Medulla oblongata (tissue), 1 donor: Measurements from ENCODE around the gene NRIP1.

ENCODE experiments used
- DNase-seq: peaks from one replicate; pipeline ENCODE4 v3.0.0-alpha.2; 2015; ENCODE audit errors: extremely low spot score

NRIP1 gene

GRCh38 chr21:15006594-15007230, 58.1 kb downstream of the NRIP1 start:
- no peak for DNase-seq

- DNase-seq, result peak; percentile 39
These were observed 59.4 kb downstream of the NRIP1 start for GRCh38 chr21:15005391-15005790.

- DNase-seq, result no peak
These were observed 60.0 kb downstream of the NRIP1 start for GRCh38 chr21:15004721-15005370.

GRCh38 chr21:15003463-15004135, 61.2 kb downstream of the NRIP1 start:
- peak; percentile 16 for DNase-seq

GRCh38 chr21:15001857-15002606, 62.8 kb downstream of the NRIP1 start:
- DNase-seq, result no peak

GRCh38 chr21:15001113-15001512, 63.7 kb downstream of the NRIP1 start:
- no peak for DNase-seq

- no peak for DNase-seq
These were observed 64.7 kb downstream of the NRIP1 start for GRCh38 chr21:15000081-15000480.

- DNase-seq, result no peak
These were observed 66.0 kb downstream of the NRIP1 start for GRCh38 chr21:14998784-14999183.

GRCh38 chr21:14998336-14998735, 66.5 kb downstream of the NRIP1 start:
- DNase-seq, result no peak

GRCh38 chr21:14995695-14996490, 68.9 kb downstream of the NRIP1 start:
- DNase-seq, result no peak

GRCh38 chr21:14995226-14995625, 69.6 kb downstream of the NRIP1 start:
- DNase-seq, result no peak

- DNase-seq, result no peak
These were observed 71.7 kb downstream of the NRIP1 start for GRCh38 chr21:14993115-14993514.

GRCh38 chr21:14991957-14992356, 72.8 kb downstream of the NRIP1 start:
- no peak for DNase-seq

- no peak for DNase-seq
These were observed 75.4 kb downstream of the NRIP1 start for GRCh38 chr21:14989359-14989758.

- no peak for DNase-seq
These were observed 76.0 kb downstream of the NRIP1 start for GRCh38 chr21:14988760-14989159.

- peak; percentile 12 for DNase-seq
These were observed 77.2 kb downstream of the NRIP1 start for GRCh38 chr21:14987370-14988170.

- DNase-seq, result no peak
These were observed 79.5 kb downstream of the NRIP1 start for GRCh38 chr21:14985306-14985705.

- DNase-seq, result no peak
These were observed 82.5 kb downstream of the NRIP1 start for GRCh38 chr21:14982336-14982735.

- no peak for DNase-seq
These were observed 83.6 kb downstream of the NRIP1 start for GRCh38 chr21:14981246-14981645.

- no peak for DNase-seq
These were observed 85.5 kb downstream of the NRIP1 start for GRCh38 chr21:14979264-14979663.

GRCh38 chr21:14977814-14978213, 87.0 kb downstream of the NRIP1 start:
- DNase-seq, result no peak
